ENCODE results near the gene SFXN4. TPM values are rescaled to one million over a fixed set of nuclear protein-coding genes. Genes with fewer than 3 reads are reported as not detected.

The SFXN4 gene, protein sequence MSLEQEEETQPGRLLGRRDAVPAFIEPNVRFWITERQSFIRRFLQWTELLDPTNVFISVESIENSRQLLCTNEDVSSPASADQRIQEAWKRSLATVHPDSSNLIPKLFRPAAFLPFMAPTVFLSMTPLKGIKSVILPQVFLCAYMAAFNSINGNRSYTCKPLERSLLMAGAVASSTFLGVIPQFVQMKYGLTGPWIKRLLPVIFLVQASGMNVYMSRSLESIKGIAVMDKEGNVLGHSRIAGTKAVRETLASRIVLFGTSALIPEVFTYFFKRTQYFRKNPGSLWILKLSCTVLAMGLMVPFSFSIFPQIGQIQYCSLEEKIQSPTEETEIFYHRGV
- 21.9 and 24.9 TPM in 2 replicates for total RNA-seq (2021)
- long read RNA-seq, transcript SFXN4-201 (14 exons, 1,363 nt) = major isoform, 134 of 167 reads
- long read RNA-seq, partial matches to known transcripts = 3 of 167 reads
- long read RNA-seq, other reads (novel, unspliced or antisense) = 30 of 167 reads

DNA sequence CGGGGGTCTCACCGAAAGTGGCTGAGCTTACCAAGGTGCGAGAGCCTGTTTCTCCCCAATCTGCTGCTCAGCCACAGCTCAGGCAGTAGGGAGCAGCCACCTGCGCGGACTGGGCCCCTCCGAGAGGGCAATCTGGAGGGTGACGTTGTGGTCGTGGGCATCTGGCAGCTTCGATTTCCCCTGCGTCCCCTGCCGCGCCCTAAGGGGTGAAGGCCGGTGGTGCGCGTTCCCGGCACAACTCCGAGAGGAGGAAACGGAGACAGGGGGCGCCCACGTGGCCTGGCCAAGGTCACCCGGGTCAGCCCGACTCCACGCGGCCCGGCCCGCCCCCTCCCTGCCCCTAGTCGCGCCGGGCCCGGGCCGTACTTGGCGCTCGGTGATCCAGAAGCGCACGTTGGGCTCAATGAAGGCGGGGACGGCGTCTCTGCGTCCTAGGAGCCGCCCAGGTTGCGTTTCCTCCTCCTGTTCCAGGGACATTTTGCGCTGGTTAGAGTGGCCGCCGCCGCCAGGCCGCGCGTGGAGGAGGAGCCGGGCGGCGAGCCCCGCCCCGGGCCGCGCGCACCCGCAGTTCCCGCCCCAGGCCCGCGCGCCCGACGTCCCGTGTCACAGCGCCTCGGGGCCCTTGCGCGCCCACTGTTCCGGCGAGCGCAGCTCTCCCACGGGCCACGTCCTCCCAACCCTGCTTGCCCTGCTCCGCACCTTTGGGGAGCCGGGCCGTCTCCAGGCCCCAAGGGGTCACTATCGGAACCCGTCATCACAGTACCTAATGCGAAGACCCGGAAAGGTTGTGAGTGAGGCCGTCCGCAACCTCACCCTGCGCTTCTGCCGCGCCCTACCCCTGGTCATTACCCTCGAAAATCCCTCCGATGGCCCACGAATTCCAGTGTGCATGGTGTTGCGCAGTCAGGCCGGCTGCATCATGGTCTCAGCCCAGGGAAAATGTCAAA lies at the start of gene SFXN4:
TSS of gene SFXN4 (minus strand) at position 544 of the 947 bp plus-strand sequence. CDS start at position 477, 67 bp downstream.
- H3K18ac ChIP-seq (ENCODE audit: insufficient read length, low read depth, low read length) = no peak within 1 kb of the TSS
- H3K9ac ChIP-seq (ENCODE audit: extremely low read depth, insufficient read length, low read length) = peak within 1 kb of the TSS; percentile 46
- no peaks in the 10 kb centered on the region for H3K9me3 ChIP-seq (ENCODE audit: control insufficient read depth, low read depth, low read length)
- DNase-seq = peak; percentile 59
- no peak within 1 kb of the TSS for H3K27ac ChIP-seq (ENCODE audit: insufficient read length, low read depth, low read length)
- no peaks in the 10 kb centered on the region for H3K27me3 ChIP-seq (ENCODE audit: insufficient read depth, low read length)
- H4K5ac ChIP-seq (ENCODE audit: insufficient read length, low read depth, low read length) = no peak within 1 kb of the TSS
- no peak within 1 kb of the TSS for H2AK5ac ChIP-seq (ENCODE audit: insufficient read length, low read length)
- Mint-ChIP-seq H3K36me3 (ENCODE audit: insufficient read depth in 1 of 3, low read depth in 3 of 3) (peaks cover 16 to 45% (median 29%) of the 10 kb centered on the region in 3 experiments), H3K27me3 (ENCODE audit: low read depth) (no peaks in the 10 kb centered on the region), H3K4me1 (peaks cover 13 to 22% of the 10 kb centered on the region in 2 experiments), H3K4me3 (peak within 1 kb of the TSS; percentile 83 to 88), H3K27ac (peak within 1 kb of the TSS in 1 of 3 experiments; percentile 93; a peak in 2 of 7 replicates), H3K9me3 (no peaks in the 10 kb centered on the region)
- H2AFZ ChIP-seq (ENCODE audit: low read length) = no peak within 1 kb of the TSS
- H3K4me1 ChIP-seq (ENCODE audit: insufficient read depth, low read length) = no peaks in the 10 kb centered on the region
- no peak within 1 kb of the TSS for H3K4ac ChIP-seq (ENCODE audit: low read depth, low read length)
- H2BK20ac ChIP-seq (ENCODE audit: low read depth, low read length, poor library complexity, severe bottlenecking) = no peak within 1 kb of the TSS
- H4K20me1 ChIP-seq (ENCODE audit: control insufficient read depth, insufficient read depth, insufficient read length) = no peaks in the 10 kb centered on the region
- TF ChIP-seq, protein P1, sequence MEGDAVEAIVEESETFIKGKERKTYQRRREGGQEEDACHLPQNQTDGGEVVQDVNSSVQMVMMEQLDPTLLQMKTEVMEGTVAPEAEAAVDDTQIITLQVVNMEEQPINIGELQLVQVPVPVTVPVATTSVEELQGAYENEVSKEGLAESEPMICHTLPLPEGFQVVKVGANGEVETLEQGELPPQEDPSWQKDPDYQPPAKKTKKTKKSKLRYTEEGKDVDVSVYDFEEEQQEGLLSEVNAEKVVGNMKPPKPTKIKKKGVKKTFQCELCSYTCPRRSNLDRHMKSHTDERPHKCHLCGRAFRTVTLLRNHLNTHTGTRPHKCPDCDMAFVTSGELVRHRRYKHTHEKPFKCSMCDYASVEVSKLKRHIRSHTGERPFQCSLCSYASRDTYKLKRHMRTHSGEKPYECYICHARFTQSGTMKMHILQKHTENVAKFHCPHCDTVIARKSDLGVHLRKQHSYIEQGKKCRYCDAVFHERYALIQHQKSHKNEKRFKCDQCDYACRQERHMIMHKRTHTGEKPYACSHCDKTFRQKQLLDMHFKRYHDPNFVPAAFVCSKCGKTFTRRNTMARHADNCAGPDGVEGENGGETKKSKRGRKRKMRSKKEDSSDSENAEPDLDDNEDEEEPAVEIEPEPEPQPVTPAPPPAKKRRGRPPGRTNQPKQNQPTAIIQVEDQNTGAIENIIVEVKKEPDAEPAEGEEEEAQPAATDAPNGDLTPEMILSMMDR (conservative IDR thresholded peaks at IDR 0.05) = peak; percentile 16; the same call in 1 of the 3 replicates
- no peaks in the 10 kb centered on the region for H3K79me1 ChIP-seq (ENCODE audit: insufficient read depth, low read depth, low read length, poor library complexity, severe bottlenecking)
- no peak within 1 kb of the TSS for H2BK120ac ChIP-seq (ENCODE audit: low read depth, low read length, poor library complexity, severe bottlenecking)
- no peak within 1 kb of the TSS for H4K91ac ChIP-seq (ENCODE audit: insufficient read length, low read depth, low read length)
- H3K4me2 ChIP-seq (ENCODE audit: insufficient read depth, insufficient read length, low read length) = peak within 1 kb of the TSS; percentile 92
- H2BK15ac ChIP-seq (ENCODE audit: low read depth, low read length) = no peak within 1 kb of the TSS
- no peak within 1 kb of the TSS for H2BK12ac ChIP-seq (ENCODE audit: insufficient read length, low read depth, low read length)
- no peak within 1 kb of the TSS for H3K56ac ChIP-seq (ENCODE audit: insufficient read length, low read depth, low read length)
- no peak within 1 kb of the TSS for H3K23ac ChIP-seq (ENCODE audit: insufficient read length, low read depth, low read length)
- WGBS (ENCODE audit: extremely low coverage, insufficient read length, low lambda C conversion rate) = no CpG with 5 or more reads among the region's 90 CpGs
- no peak within 1 kb of the TSS for H3T11ph ChIP-seq (ENCODE audit: low read length)
- peaks cover 5% of the 10 kb centered on the region for H3K23me2 ChIP-seq (ENCODE audit: insufficient read length, low read depth, low read length, poor library complexity, severe bottlenecking)
- no peak within 1 kb of the TSS for H4K8ac ChIP-seq (replicated peaks; ENCODE audit: insufficient read length, low read depth, low read length)
- H2BK5ac ChIP-seq (ENCODE audit: insufficient read length, low read length) = no peak within 1 kb of the TSS
- H3K14ac ChIP-seq (ENCODE audit: insufficient read depth, low read length) = peak within 1 kb of the TSS; percentile 84
- H3K79me2 ChIP-seq (ENCODE audit: insufficient read depth, low read length) = no peaks in the 10 kb centered on the region

All from H9 (cell line).